OCI-LY1 (cell line): ENCODE data around the gene NTNG1.

Source experiments
- EZH2 ChIP-seq: fragments of 200-600 bp; sonication (generic), shearing (Covaris generic); IDR thresholded peaks from 2 replicates; pipeline ENCODE4 v1.8.0; 2017; ENCODE audit warnings: borderline replicate concordance, mixed run types, mild to moderate bottlenecking, antibody characterized with exemption, low read length, moderate library complexity, mixed read lengths
- TF ChIP-seq, protein P1 (sequence below): fragments of 200-600 bp; sonication (generic), shearing (Covaris generic); IDR thresholded peaks from 2 replicates; pipeline ENCODE4 v1.5.1; 2017; ENCODE audit warnings: mild to moderate bottlenecking, antibody characterized with exemption, low read length, moderate library complexity, mixed read lengths

DNA sequence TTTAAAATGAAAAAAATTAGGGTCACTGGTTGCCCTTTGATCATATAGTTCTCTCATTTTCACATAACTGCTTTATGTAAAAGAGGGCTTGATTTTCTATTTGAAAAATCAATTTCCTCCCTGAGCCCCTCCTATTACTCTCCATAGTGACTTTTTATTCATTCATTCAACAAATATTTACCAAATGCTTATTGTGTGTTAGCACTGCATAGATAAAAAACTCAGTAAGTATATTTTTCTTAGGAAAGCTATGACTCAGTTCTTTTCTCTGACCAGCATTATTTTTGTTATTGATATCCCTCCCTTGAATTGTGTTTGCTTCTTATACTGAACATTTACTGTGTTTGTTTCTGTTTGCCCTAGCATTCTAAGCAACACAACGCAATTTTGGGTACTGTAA is 59.8 kb downstream of the NTNG1 start:
- TF ChIP-seq, protein P1, sequence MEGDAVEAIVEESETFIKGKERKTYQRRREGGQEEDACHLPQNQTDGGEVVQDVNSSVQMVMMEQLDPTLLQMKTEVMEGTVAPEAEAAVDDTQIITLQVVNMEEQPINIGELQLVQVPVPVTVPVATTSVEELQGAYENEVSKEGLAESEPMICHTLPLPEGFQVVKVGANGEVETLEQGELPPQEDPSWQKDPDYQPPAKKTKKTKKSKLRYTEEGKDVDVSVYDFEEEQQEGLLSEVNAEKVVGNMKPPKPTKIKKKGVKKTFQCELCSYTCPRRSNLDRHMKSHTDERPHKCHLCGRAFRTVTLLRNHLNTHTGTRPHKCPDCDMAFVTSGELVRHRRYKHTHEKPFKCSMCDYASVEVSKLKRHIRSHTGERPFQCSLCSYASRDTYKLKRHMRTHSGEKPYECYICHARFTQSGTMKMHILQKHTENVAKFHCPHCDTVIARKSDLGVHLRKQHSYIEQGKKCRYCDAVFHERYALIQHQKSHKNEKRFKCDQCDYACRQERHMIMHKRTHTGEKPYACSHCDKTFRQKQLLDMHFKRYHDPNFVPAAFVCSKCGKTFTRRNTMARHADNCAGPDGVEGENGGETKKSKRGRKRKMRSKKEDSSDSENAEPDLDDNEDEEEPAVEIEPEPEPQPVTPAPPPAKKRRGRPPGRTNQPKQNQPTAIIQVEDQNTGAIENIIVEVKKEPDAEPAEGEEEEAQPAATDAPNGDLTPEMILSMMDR = no peak
- TF ChIP-seq EZH2 = no peak
